Stimulated activated CD8-positive, alpha-beta memory T cell treated with anti-CD3 and anti-CD28 coated beads, Interleukin-15, amount 100 ng/mL, for 48 hours (primary cell): Measurements from ENCODE around the gene EXOC5.
"Not testable (repeated sequence)": the region's sequence is repeated elsewhere in the genome, so short reads cannot be mapped to it uniquely, and the experiment has no call there.

ENCODE experiments used
- DNase-seq, 2 donors: peaks; one replicate each; pipeline ENCODE4 v3.0.0-alpha.2; 2020; ENCODE audit warnings: low read depth in 2 of 2

EXOC5 gene

GRCh38 chr14:57259672-57260071 lies 9.0 kb downstream of the EXOC5 start:
- no peak for DNase-seq

- DNase-seq = not testable (repeated sequence)
Observed at GRCh38 chr14:57258221-57258620, 10.5 kb downstream of the EXOC5 start.

GRCh38 chr14:57254884-57255283 lies 13.8 kb downstream of the EXOC5 start:
- DNase-seq = no peak

GRCh38 chr14:57246933-57247657 lies 21.6 kb downstream of the EXOC5 start:
- no peak for DNase-seq

GRCh38 chr14:57245941-57246340 lies 22.8 kb downstream of the EXOC5 start:
- DNase-seq = no peak

- DNase-seq = no peak
Observed at GRCh38 chr14:57244106-57244505, 24.6 kb downstream of the EXOC5 start.

GRCh38 chr14:57243320-57243719 lies 25.4 kb downstream of the EXOC5 start:
- DNase-seq = no peak

- not testable (repeated sequence) for DNase-seq
Observed at GRCh38 chr14:57240115-57240514, 28.6 kb downstream of the EXOC5 start.

GRCh38 chr14:57232006-57232405 lies 36.7 kb downstream of the EXOC5 start:
- no peak for DNase-seq

GRCh38 chr14:57228320-57228719 lies 40.4 kb downstream of the EXOC5 start:
- DNase-seq = not testable (repeated sequence)

- DNase-seq = no peak
Observed at GRCh38 chr14:57227083-57227482, 41.6 kb downstream of the EXOC5 start.

GRCh38 chr14:57221931-57222330 lies 46.8 kb downstream of the EXOC5 start:
- DNase-seq = no peak

- DNase-seq = no peak
Observed at GRCh38 chr14:57212919-57213318, 55.8 kb downstream of the EXOC5 start.

- DNase-seq = no peak
Observed at GRCh38 chr14:57209561-57209960, 59.1 kb downstream of the EXOC5 start.

GRCh38 chr14:57205938-57206337 lies 62.8 kb downstream of the EXOC5 start:
- DNase-seq = no peak

- not testable (repeated sequence) for DNase-seq
Observed at GRCh38 chr14:57202672-57203071, 66.0 kb downstream of the EXOC5 start.

GRCh38 chr14:57199921-57200320 lies 68.8 kb downstream of the EXOC5 start:
- no peak for DNase-seq

- no peak for DNase-seq
Observed at GRCh38 chr14:57189070-57189469, 79.6 kb downstream of the EXOC5 start.

- no peak for DNase-seq
Observed at GRCh38 chr14:57182760-57183503, 85.8 kb downstream of the EXOC5 start.

- no peak for DNase-seq
Observed at GRCh38 chr14:57179273-57179672, 89.4 kb downstream of the EXOC5 start.

GRCh38 chr14:57174466-57174865 lies 94.2 kb downstream of the EXOC5 start:
- DNase-seq = no peak

GRCh38 chr14:57171903-57172302 lies 96.8 kb downstream of the EXOC5 start:
- DNase-seq = no peak

GRCh38 chr14:57171363-57171762 lies 97.3 kb downstream of the EXOC5 start:
- no peak for DNase-seq
